Tibial nerve (tissue), 3 donors: Measurements from ENCODE around the gene UPK3A.

Source experiments
- CTCF ChIP-seq, 5 experiments: fragments of 200-600 bp in 3 of 5; fragments of 450-650 bp in 2 of 5; sonication (generic) in 3 of 5; IDR thresholded peaks; one replicate each; pipeline ENCODE4 v1.5.1; 2016 to 2019; ENCODE audit warnings: antibody characterized with exemption in 5 of 5, mild to moderate bottlenecking in 3 of 5, moderate library complexity in 2 of 5
- POLR2A ChIP-seq, 2 donors: fragments of 450-650 bp; IDR thresholded peaks; one replicate each; pipeline ENCODE4 v1.6.1; 2017; ENCODE audit warnings: antibody characterized with exemption in 2 of 2, mild to moderate bottlenecking in 2 of 2, moderate library complexity in 2 of 2

GRCh38 chr22:45340323-45340722 is 55.6 kb downstream of the UPK3A start:
- no peak for TF ChIP-seq CTCF (IDR thresholded peaks at IDR 0.05)
- no peak for TF ChIP-seq POLR2A (IDR thresholded peaks at IDR 0.05)
